Calu3 (cell line): Measurements from ENCODE around the gene MIAT. TPM values are rescaled to one million over a fixed set of nuclear protein-coding genes. Genes with fewer than 3 reads are reported as not detected.

ENCODE experiments used
- BruUV-seq: library from RNA; stranded (reverse); fragments of 400-500 nt; replicated peaks from 2 replicates; lab custom pipeline; 2021; lab: Mats Ljungman, UMichigan
- CTCF ChIA-PET: fragments of 300-600 bp; sonication (Branson Sonifier 250); formaldehyde crosslinking; loops from one replicate; lab custom pipeline; 2022; ENCODE audit warnings: antibody characterized with exemption; lab: Charles Lee
- DNase-seq: peaks from one replicate; pipeline ENCODE4 v3.0.0; 2022
- H3K27ac Mint-ChIP-seq: one replicate; pipeline ENCODE4 v1.8.0; 2022; ENCODE audit warnings: mixed read lengths; ENCODE audit not compliant: unreplicated experiment
- H3K27me3 Mint-ChIP-seq: one replicate; pipeline ENCODE4 v1.8.0; 2022; ENCODE audit warnings: mixed read lengths; ENCODE audit not compliant: unreplicated experiment
- H3K36me3 Mint-ChIP-seq: one replicate; pipeline ENCODE4 v1.8.0; 2022; ENCODE audit warnings: mild to moderate bottlenecking, moderate library complexity, mixed read lengths; ENCODE audit not compliant: insufficient read depth, unreplicated experiment
- H3K4me1 Mint-ChIP-seq: one replicate; pipeline ENCODE4 v1.8.0; 2022; ENCODE audit warnings: mild to moderate bottlenecking, low read depth, mixed read lengths; ENCODE audit not compliant: unreplicated experiment
- H3K4me3 Mint-ChIP-seq: one replicate; pipeline ENCODE4 v1.8.0; 2022; ENCODE audit warnings: mild to moderate bottlenecking, low read depth, moderate library complexity, mixed read lengths; ENCODE audit not compliant: unreplicated experiment
- H3K9me3 Mint-ChIP-seq: one replicate; pipeline ENCODE4 v1.8.0; 2022; ENCODE audit warnings: low read depth, mixed read lengths; ENCODE audit not compliant: unreplicated experiment
- CTCF ChIP-seq: fragments of 200-600 bp; IDR thresholded peaks from one replicate; pipeline ENCODE4 v1.8.0; 2022; ENCODE audit warnings: antibody characterized with exemption; ENCODE audit not compliant: unreplicated experiment
- intact Hi-C: fragments of 100-400 bp; cut with micrococcal nuclease; formaldehyde crosslinking; loops from one replicate; pipeline ENCODE4 v1.10.0; 2022; ENCODE audit not compliant: unreplicated experiment
- total RNA-seq: library from RNA; stranded (reverse); gene quantifications from 2 replicates; pipeline ENCODE4 v1.2.3, GENCODE V29; 2022

The MIAT gene
- total RNA-seq, 1 experiment from 2014 or later, result 0.52 TPM

- no peaks in the 10 kb centered on the region for H3K9me3 Mint-ChIP-seq
- no peak overlapping the region for H3K27ac Mint-ChIP-seq
- H3K27me3 Mint-ChIP-seq, result peaks cover 88% of the 10 kb centered on the region
- no peak for TF ChIP-seq CTCF
- CTCF ChIA-PET, result interaction anchor here (0.6 to 0.7 kb wide), 3 partner anchors 23 to 919 kb away, joined by 3 to 4 read pairs (median 3); no protein-coding TSS in a partner anchor
- BruUV-seq, result no TSS peak
- DNase-seq, result no peak
- intact Hi-C loops, result no loop called here
- H3K4me1 Mint-ChIP-seq, result no peaks in the 10 kb centered on the region
- no peaks in the 10 kb centered on the region for H3K36me3 Mint-ChIP-seq
- H3K4me3 Mint-ChIP-seq, result no peak overlapping the region
Measured at GRCh38 chr22:26643418-26644100, 13.8 kb upstream of the MIAT start.

GRCh38 chr22:26646158-26646557 lies 11.2 kb upstream of the MIAT start:
- Mint-ChIP-seq H3K36me3 (no peaks in the 10 kb centered on the region), H3K9me3 (no peaks in the 10 kb centered on the region), H3K4me1 (no peaks in the 10 kb centered on the region), H3K4me3 (no peak overlapping the region), H3K27ac (no peak overlapping the region), H3K27me3 (peaks cover 89% of the 10 kb centered on the region)
- no peak for DNase-seq
- CTCF ChIA-PET, result no interaction called here
- intact Hi-C loops, result no loop called here
- TF ChIP-seq CTCF, result no peak
- BruUV-seq, result no TSS peak

- no peak for TF ChIP-seq CTCF
- no peaks in the 10 kb centered on the region for H3K4me1 Mint-ChIP-seq
- H3K27ac Mint-ChIP-seq, result no peak overlapping the region
- BruUV-seq, result no TSS peak
- H3K27me3 Mint-ChIP-seq, result peaks cover 89% of the 10 kb centered on the region
- H3K36me3 Mint-ChIP-seq, result no peaks in the 10 kb centered on the region
- intact Hi-C loops, result no loop called here
- H3K9me3 Mint-ChIP-seq, result no peaks in the 10 kb centered on the region
- no peak overlapping the region for H3K4me3 Mint-ChIP-seq
- no peak for DNase-seq
- CTCF ChIA-PET, result no interaction called here
Measured at GRCh38 chr22:26648011-26648497, 9.3 kb upstream of the MIAT start.

- no peak overlapping the region for H3K4me3 Mint-ChIP-seq
- CTCF ChIA-PET, result no interaction called here
- no TSS peak for BruUV-seq
- H3K36me3 Mint-ChIP-seq, result no peaks in the 10 kb centered on the region
- no peaks in the 10 kb centered on the region for H3K9me3 Mint-ChIP-seq
- intact Hi-C loops, result no loop called here
- no peak for DNase-seq
- no peak overlapping the region for H3K27ac Mint-ChIP-seq
- TF ChIP-seq CTCF, result no peak
- no peaks in the 10 kb centered on the region for H3K4me1 Mint-ChIP-seq
- H3K27me3 Mint-ChIP-seq, result peaks cover 91% of the 10 kb centered on the region
Measured at GRCh38 chr22:26648528-26649388, 8.6 kb upstream of the MIAT start.
